ENCODE measurements around the gene CCNJL.
"Not testable (repeated sequence)": the region's sequence is repeated elsewhere in the genome, so short reads cannot be mapped to it uniquely, and the experiment has no call there.

Gene CCNJL

GRCh38 chr5:160260881-160261815, 51.2 kb downstream of the CCNJL start:
- DNase-seq: no peak

DNA sequence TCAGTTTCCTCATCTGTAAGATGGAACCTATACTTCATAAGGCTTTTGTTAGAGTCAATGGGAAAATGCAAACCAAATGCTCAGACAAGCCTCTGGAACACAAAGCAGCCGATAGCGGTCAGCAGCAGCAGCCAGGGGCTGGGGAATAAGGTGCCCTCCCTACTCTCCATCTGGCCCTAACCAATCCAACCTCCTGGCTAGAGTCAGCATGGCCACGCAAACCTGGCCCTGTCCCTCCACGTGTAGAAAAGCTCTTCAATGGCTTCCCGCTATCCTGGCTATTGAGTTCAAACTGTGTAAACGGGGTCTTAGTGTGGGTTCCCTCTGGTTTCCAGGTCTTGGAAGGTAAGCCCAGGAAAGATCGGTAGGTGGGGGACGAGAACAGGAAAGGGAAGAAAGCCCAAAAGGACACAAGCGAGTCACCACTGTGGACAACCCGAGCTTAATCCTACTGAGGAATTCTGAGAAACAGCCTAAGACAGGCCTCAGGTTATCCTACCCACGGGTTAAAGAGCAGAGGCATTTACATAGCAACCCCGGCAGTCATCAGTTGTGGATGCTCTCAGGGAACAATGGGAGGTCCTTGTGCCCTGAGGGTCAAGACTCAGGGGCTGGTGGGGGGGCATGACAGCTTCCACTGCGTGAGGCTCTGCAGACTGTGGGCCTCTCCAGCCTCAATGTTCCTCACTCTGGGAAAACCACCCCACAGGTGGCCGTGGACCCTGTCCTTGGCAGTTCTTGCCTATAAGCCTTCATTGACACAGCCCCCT, 52.2 kb downstream of the CCNJL start:
- DNase-seq: no peak

GRCh38 chr5:160259341-160259740, 53.0 kb downstream of the CCNJL start:
- DNase-seq: no peak

DNA sequence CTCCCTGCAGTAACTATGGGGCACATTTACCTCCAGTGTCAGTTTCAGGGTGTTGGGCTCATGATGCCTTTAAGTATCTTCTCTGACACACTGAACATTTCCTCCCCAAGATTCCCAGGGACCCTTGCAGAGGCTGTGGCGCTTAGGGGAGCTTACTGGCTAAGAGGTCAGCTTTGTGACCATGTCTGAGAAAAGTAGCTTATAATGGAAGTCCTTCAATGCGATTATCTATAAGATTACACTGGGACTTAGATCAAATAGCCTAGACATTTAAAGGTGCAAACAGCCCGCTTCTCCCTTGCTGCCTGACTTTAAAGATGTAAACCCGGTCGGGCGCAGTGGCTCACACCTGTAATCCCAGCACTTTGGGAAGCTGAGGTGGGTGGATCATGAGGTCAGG, 57.7 kb downstream of the CCNJL start:
- no peak for DNase-seq

DNA sequence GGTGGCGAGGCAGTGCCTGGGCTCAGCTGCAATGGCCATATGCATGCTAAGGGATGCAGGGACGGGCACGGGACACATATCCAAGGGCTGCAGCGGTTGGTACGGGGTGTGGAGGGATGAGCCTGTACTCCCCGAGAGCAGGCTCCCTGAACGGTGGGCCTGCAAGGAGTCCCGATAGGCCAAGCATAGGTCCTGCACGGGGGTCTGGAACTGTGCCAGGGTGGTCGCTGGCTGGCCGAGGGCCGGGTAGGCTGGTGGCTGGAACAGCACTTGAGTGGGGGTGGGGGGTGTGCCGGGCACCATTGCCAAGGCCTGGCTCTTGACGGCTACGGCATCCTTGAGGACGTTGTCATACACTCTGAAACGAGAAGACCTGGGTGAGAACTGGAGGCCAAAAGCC, 58.9 kb downstream of the CCNJL start:
- DNase-seq: no peak

- DNase-seq: no peak
These were observed 59.4 kb downstream of the CCNJL start for GRCh38 chr5:160252916-160253315.

GRCh38 chr5:160251406-160252155, 60.8 kb downstream of the CCNJL start:
- DNase-seq: no peak

DNA sequence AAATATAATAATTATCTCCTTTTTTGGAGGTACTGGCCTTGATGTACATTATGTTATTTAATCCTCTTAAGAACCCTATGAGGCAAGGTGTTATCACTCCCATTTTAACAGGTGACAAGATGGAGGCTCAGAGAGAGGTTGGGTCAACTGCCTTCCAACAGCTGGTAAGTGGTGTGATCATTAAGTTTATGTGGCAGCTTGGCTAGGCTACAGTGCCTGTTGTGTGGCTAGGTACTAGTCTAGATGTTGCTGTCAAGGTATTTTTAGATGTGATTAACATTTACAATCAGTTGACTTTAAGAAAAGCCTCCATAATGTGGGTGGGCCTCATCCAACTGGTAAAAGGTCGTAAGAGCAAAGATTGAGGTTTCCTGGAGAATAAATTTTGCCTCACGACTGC, 61.5 kb downstream of the CCNJL start:
- DNase-seq: no peak

DNA sequence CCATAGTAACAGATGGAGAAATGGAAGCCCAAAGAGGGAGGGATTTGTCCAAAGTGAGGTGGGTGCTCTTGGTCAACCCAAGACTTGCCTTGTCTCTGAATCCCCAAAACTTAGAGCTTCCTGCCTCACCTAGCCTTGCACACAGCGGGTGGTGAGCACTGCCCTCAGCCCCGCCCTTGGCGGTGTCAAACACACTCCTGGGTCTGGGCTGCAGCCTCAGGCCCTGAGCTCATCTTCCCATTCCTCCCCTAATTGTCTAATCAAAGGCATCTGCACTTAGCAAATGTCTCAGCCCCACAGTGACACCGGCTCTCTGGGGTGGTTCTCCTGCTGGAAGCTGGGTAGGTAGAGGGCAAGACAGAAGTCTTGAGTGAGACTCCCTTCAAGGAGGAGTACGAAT, 62.1 kb downstream of the CCNJL start:
- no peak for DNase-seq

DNA sequence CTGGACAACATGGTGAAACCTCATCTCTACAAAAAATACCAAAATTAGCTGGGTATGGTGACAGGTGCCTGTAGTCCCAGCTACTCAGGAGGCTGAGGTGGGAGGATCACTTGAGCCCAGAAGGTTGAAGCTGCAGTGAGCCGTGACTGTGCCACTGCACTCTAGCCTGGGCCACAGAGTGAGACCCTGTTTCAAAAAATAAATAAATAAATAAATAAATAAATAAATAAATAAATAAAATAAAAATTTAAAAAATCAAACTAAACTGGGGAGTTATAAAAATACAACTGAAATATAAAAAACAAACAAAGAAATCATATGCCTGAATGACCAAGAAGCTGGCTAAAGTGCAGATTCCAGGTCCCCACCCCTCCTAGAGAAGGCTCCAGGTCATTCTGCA, 62.8 kb downstream of the CCNJL start:
- DNase-seq: not testable (repeated sequence)

GRCh38 chr5:160245506-160246086, 66.8 kb downstream of the CCNJL start:
- no peak for DNase-seq

GRCh38 chr5:160242145-160242544, 70.2 kb downstream of the CCNJL start:
- no peak for DNase-seq

GRCh38 chr5:160240350-160240749, 72.0 kb downstream of the CCNJL start:
- DNase-seq: no peak

- no peak for DNase-seq
These were observed 74.7 kb downstream of the CCNJL start for GRCh38 chr5:160237571-160238093.

- DNase-seq: no peak
These were observed 76.6 kb downstream of the CCNJL start for GRCh38 chr5:160235731-160236130.

GRCh38 chr5:160233215-160233614, 79.1 kb downstream of the CCNJL start:
- DNase-seq: no peak

DNA sequence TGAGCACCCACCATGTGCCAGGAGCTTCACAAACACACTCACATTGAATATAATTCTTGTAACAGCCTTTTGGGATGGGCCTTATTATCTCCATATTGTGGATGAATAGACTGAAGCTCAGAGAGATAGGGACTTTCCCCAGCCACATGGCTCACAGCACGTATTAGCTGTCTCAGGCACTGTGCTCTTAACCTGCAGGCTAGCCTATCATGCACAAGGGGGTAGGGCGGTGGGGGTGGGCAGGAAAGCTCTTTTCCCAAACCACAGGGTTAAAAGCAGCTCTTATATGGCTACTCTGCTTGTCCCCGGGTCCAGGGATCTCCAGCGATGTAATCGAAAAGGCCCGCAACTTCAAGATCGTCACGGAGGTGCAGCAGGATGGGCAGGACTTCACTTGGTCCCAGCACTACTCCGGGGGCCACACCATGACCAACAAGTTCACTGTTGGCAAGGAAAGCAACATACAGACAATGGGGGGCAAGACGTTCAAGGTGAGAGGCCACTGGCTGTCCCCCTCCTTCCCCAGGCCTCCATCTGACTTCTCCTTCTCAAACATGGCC, 80.5 kb downstream of the CCNJL start:
- DNase-seq: no peak

DNA sequence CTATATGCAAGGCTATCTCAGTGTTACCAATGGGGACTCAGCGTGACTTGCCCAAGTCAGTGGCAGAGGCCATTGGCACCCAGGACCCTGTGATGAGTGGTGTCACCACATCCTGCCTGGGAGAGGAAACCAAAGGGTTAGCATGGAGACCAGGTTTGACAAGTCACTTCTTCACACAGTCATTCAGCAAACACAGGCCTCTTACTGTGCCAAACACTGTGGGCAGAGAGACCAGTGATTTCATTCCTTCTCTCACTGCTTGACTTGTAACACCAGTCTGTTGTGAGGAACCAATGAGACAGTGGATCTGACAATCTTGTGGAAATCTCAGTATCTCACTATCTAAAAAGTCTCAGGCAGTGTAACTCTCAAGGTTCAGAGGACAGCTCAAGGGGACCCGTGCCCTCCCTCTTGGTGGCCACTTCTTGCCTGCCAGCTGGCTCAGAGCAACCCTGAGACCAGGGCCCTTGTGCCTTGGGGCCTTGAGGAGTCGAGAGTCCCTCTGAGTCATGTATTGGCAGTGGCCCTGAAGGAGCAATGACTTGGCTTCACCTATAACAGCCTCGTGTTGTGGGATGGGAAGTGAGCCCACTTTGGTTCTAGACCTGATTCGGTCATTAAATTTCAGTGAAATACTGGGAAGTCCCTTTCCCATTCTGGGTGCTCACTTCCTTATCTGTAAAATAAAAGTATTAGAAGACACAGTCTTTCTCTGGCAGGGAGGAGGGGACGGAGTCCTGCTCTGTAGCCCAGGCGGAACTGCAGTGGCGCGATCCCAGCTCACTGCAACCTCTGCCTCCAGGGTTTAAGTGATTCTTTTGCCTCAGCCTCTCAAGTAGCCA, 81.5 kb downstream of the CCNJL start:
- no peak for DNase-seq

- DNase-seq: no peak
These were observed 83.1 kb downstream of the CCNJL start, which contains the start of gene FABP6 for GRCh38 chr5:160229190-160229742. TSS of gene FABP6 (plus strand) at chr5:160229506. CDS start at chr5:160229558, 52 bp downstream.

DNA sequence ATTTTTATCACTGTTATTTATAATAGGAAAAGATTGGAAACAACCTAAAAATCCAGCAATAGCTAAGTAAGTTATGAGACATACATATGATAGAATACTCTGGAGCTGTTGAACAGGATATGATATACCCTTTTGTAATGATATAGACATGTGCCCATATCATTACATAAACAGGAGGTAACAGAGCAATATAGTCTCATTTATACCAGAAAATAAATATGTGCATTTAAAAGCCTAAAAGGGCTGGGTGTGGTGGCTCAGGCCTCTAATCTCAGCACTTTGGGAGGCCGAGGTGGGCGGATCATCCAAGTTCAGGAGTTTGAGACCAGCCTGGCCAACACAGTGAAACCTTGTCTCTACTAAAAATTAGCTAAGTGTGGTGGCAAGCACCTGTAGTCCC, 85.4 kb downstream of the CCNJL start:
- no peak for DNase-seq

DNA sequence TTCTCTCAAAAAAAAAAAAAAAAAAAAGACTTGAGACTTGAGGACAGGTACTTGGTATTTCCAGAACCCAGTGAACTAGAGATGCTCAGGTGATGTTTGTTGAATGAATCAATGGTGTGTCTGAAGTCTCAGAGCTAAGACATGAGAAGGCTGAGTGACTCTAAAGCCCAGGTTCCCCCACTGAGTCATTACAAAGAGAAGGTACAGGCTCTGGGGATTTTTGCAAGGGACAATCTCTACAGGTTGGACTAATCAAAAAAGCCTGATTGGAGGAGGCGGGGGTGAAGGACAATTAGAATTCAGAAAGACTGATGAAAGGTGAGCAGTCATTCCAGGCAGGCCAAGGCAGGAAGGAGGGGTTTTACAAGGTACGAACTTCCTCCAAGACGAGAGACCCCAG, 91.3 kb downstream of the CCNJL start:
- DNase-seq: no peak
